GM23338 (cell line): ENCODE data around the gene CD2BP2. TPM values are rescaled to one million over a fixed set of nuclear protein-coding genes. Genes with fewer than 3 reads are reported as not detected.

ENCODE experiments used
- EZH2phosphoT487 ChIP-seq: fragments of 200-600 bp; sonication (generic); IDR thresholded peaks from one replicate; pipeline ENCODE4 v1.8.1; 2018; ENCODE audit warnings: antibody characterized with exemption; ENCODE audit not compliant: unreplicated experiment
- polyA plus RNA-seq: library from polyadenylated mRNA; unstranded; fragments of >200 nt; fragmentation: Nextera tagmentation; extraction: Ambion mirVana; gene quantifications from 2 replicates; pipeline ENCODE4 v1.2.1, GENCODE V29; 2016
- total RNA-seq: library from RNA; depleted of rRNA; stranded (reverse); fragments of >200 nt; shearing (Covaris generic); gene quantifications from 2 replicates; pipeline ENCODE4 v1.2.3, GENCODE V29; 2014
- TF ChIP-seq, protein P1 (sequence below): IDR thresholded peaks from one replicate; pipeline ENCODE4 v1.6.1; 2018; ENCODE audit warnings: antibody characterized with exemption; ENCODE audit not compliant: unreplicated experiment
- TF ChIP-seq, protein P2 (sequence below): fragments of 250-450 bp; sonication (Bioruptor Pico); IDR thresholded peaks from 2 replicates; pipeline ENCODE4 v1.5.0; 2020; ENCODE audit warnings: mild to moderate bottlenecking, moderate library complexity
- TF ChIP-seq, protein P3 (sequence below): IDR thresholded peaks from 2 replicates; pipeline ENCODE4 v1.6.1; 2016; ENCODE audit warnings: antibody characterized with exemption

The CD2BP2 gene
- total and polyA plus RNA-seq, 2 experiments from 2014 or later = 23.1 to 38.7 TPM

DNA sequence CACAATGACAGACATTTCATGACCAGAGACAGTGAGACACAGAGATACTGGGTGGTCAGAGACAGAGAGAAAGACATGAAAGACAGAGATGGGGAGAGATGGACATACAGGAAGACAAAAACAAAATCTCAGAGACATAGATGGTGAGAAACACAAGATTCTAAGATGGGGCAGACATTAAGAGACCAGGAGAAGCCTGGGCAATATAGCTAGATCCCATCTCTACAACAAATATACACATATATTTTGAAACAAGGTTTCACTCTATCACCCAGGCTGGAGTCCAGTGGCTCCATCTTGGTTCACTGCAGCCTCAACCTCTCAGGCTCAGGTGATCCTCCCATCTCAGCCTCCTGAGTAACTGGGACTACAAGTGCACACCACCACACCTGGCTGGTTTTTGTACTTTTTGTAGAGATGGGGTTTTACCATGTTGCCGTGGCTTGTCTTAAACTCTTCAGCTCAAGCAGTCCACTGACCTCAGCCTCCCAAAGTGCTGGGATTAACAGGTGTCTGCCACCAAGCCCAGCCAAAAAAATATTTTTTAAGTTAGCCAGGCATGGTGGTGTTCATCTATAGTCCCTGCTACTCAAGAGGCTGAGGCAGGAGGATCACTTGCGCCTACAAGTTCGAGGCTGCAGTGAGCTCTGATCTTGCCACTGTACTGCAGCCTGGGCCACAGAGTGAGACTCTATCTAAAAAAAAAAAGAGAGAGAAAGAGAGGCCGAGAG, 25.1 kb upstream of the CD2BP2 start (continued):
- TF ChIP-seq, protein P1, sequence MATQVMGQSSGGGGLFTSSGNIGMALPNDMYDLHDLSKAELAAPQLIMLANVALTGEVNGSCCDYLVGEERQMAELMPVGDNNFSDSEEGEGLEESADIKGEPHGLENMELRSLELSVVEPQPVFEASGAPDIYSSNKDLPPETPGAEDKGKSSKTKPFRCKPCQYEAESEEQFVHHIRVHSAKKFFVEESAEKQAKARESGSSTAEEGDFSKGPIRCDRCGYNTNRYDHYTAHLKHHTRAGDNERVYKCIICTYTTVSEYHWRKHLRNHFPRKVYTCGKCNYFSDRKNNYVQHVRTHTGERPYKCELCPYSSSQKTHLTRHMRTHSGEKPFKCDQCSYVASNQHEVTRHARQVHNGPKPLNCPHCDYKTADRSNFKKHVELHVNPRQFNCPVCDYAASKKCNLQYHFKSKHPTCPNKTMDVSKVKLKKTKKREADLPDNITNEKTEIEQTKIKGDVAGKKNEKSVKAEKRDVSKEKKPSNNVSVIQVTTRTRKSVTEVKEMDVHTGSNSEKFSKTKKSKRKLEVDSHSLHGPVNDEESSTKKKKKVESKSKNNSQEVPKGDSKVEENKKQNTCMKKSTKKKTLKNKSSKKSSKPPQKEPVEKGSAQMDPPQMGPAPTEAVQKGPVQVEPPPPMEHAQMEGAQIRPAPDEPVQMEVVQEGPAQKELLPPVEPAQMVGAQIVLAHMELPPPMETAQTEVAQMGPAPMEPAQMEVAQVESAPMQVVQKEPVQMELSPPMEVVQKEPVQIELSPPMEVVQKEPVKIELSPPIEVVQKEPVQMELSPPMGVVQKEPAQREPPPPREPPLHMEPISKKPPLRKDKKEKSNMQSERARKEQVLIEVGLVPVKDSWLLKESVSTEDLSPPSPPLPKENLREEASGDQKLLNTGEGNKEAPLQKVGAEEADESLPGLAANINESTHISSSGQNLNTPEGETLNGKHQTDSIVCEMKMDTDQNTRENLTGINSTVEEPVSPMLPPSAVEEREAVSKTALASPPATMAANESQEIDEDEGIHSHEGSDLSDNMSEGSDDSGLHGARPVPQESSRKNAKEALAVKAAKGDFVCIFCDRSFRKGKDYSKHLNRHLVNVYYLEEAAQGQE = no peak
- no peak for TF ChIP-seq EZH2phosphoT487
- TF ChIP-seq, protein P2, sequence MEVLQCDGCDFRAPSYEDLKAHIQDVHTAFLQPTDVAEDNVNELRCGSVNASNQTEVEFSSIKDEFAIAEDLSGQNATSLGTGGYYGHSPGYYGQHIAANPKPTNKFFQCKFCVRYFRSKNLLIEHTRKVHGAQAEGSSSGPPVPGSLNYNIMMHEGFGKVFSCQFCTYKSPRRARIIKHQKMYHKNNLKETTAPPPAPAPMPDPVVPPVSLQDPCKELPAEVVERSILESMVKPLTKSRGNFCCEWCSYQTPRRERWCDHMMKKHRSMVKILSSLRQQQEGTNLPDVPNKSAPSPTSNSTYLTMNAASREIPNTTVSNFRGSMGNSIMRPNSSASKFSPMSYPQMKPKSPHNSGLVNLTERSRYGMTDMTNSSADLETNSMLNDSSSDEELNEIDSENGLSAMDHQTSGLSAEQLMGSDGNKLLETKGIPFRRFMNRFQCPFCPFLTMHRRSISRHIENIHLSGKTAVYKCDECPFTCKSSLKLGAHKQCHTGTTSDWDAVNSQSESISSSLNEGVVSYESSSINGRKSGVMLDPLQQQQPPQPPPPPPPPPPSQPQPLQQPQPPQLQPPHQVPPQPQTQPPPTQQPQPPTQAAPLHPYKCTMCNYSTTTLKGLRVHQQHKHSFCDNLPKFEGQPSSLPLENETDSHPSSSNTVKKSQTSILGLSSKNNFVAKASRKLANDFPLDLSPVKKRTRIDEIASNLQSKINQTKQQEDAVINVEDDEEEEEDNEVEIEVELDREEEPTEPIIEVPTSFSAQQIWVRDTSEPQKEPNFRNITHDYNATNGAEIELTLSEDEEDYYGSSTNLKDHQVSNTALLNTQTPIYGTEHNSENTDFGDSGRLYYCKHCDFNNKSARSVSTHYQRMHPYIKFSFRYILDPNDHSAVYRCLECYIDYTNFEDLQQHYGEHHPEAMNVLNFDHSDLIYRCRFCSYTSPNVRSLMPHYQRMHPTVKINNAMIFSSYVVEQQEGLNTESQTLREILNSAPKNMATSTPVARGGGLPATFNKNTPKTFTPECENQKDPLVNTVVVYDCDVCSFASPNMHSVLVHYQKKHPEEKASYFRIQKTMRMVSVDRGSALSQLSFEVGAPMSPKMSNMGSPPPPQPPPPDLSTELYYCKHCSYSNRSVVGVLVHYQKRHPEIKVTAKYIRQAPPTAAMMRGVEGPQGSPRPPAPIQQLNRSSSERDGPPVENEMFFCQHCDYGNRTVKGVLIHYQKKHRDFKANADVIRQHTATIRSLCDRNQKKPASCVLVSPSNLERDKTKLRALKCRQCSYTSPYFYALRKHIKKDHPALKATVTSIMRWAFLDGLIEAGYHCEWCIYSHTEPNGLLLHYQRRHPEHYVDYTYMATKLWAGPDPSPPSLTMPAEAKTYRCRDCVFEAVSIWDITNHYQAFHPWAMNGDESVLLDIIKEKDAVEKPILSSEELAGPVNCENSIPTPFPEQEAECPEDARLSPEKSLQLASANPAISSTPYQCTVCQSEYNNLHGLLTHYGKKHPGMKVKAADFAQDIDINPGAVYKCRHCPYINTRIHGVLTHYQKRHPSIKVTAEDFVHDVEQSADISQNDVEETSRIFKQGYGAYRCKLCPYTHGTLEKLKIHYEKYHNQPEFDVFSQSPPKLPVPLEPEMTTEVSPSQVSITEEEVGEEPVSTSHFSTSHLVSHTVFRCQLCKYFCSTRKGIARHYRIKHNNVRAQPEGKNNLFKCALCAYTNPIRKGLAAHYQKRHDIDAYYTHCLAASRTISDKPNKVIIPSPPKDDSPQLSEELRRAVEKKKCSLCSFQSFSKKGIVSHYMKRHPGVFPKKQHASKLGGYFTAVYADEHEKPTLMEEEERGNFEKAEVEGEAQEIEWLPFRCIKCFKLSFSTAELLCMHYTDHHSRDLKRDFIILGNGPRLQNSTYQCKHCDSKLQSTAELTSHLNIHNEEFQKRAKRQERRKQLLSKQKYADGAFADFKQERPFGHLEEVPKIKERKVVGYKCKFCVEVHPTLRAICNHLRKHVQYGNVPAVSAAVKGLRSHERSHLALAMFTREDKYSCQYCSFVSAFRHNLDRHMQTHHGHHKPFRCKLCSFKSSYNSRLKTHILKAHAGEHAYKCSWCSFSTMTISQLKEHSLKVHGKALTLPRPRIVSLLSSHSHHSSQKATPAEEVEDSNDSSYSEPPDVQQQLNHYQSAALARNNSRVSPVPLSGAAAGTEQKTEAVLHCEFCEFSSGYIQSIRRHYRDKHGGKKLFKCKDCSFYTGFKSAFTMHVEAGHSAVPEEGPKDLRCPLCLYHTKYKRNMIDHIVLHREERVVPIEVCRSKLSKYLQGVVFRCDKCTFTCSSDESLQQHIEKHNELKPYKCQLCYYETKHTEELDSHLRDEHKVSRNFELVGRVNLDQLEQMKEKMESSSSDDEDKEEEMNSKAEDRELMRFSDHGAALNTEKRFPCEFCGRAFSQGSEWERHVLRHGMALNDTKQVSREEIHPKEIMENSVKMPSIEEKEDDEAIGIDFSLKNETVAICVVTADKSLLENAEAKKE = no peak
- TF ChIP-seq, protein P3, sequence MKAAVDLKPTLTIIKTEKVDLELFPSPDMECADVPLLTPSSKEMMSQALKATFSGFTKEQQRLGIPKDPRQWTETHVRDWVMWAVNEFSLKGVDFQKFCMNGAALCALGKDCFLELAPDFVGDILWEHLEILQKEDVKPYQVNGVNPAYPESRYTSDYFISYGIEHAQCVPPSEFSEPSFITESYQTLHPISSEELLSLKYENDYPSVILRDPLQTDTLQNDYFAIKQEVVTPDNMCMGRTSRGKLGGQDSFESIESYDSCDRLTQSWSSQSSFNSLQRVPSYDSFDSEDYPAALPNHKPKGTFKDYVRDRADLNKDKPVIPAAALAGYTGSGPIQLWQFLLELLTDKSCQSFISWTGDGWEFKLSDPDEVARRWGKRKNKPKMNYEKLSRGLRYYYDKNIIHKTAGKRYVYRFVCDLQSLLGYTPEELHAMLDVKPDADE = no peak
